HG03135 (cell line): ENCODE data around the gene GMEB2.
A peak's percentile ranks its signal among the peaks of the same experiment; 100 is the strongest.
"Not testable (repeated sequence)": the region's sequence is repeated elsewhere in the genome, so short reads cannot be mapped to it uniquely, and the experiment has no call there.

Experiments used
- ATAC-seq: cut with Tn5 transposase; IDR thresholded peaks from one replicate; pipeline ENCODE4 v1.9.1; 2021; ENCODE audit warnings: mild to moderate bottlenecking, moderate library complexity; ENCODE audit not compliant: unreplicated experiment

The GMEB2 gene

GRCh38 chr20:63640086-63640485 is 13.2 kb upstream of the GMEB2 start:
- no peak for ATAC-seq

- no peak for ATAC-seq
Measured at GRCh38 chr20:63639093-63639975, 12.4 kb upstream of the GMEB2 start.

- no peak for ATAC-seq
Measured at GRCh38 chr20:63636752-63637628, 10.1 kb upstream of the GMEB2 start.

GRCh38 chr20:63635431-63636141 is 8.7 kb upstream of the GMEB2 start:
- no peak for ATAC-seq

GRCh38 chr20:63633732-63634131 is 6.8 kb upstream of the GMEB2 start:
- ATAC-seq = no peak

- not testable (repeated sequence) for ATAC-seq
Measured at GRCh38 chr20:63631426-63631825, 4.5 kb upstream of the GMEB2 start.

- ATAC-seq = not testable (repeated sequence)
Measured at GRCh38 chr20:63630956-63631355, 4.1 kb upstream of the GMEB2 start.

- ATAC-seq = no peak
Measured at GRCh38 chr20:63628246-63628975, 1.5 kb upstream of the GMEB2 start.

GRCh38 chr20:63627751-63628245 is 897 bp upstream of the GMEB2 start:
- ATAC-seq = no peak

GRCh38 chr20:63627129-63627750 is 339 bp upstream of the GMEB2 start:
- peak; percentile 79 for ATAC-seq

GRCh38 chr20:63625771-63626423 is 1.0 kb downstream of the GMEB2 start:
- no peak for ATAC-seq

- no peak for ATAC-seq
Measured at GRCh38 chr20:63624486-63624885, 2.4 kb downstream of the GMEB2 start.

GRCh38 chr20:63622732-63623131 is 4.2 kb downstream of the GMEB2 start:
- ATAC-seq = no peak

- no peak for ATAC-seq
Measured at GRCh38 chr20:63622096-63622495, 4.8 kb downstream of the GMEB2 start.

- no peak for ATAC-seq
Measured at GRCh38 chr20:63620991-63621390, 5.9 kb downstream of the GMEB2 start.

- ATAC-seq = no peak
Measured at GRCh38 chr20:63619505-63619904, 7.4 kb downstream of the GMEB2 start.

- no peak for ATAC-seq
Measured at GRCh38 chr20:63619086-63619485, 7.8 kb downstream of the GMEB2 start.

- ATAC-seq = no peak
Measured at GRCh38 chr20:63618291-63618980, 8.5 kb downstream of the GMEB2 start.

GRCh38 chr20:63617876-63618265 is 9.0 kb downstream of the GMEB2 start:
- no peak for ATAC-seq
